HEK293 (cell line): ENCODE measurements around the gene JAZF1.

Source experiments
- CTCF ChIA-PET: fragments of 350-600 bp; formaldehyde crosslinking; extraction: SDS; loops from one replicate; lab custom pipeline; 2021; ENCODE audit warnings: antibody characterized with exemption; lab: Yijun Ruan, JAX
- POLR2A ChIA-PET: fragments of 300-600 bp; formaldehyde crosslinking; extraction: SDS; loops from one replicate; lab custom pipeline; 2020; ENCODE audit warnings: antibody characterized with exemption, inconsistent platforms; lab: Yijun Ruan, JAX
- H3K27ac ChIP-seq: fragments of 200-500 bp; sonication (Bioruptor generic); 2 replicates; pipeline ENCODE4 v1.5.1; 2014; ENCODE audit warnings: low read depth, low read length, control low read depth, inconsistent platforms; ENCODE audit errors: extremely low read depth
- H3K36me3 ChIP-seq, 2 experiments: fragments of 200-500 bp in 1 of 2; sonication (Bioruptor generic) in 1 of 2; 1 replicate in 1 of 2; 2 replicates in 1 of 2; pipeline ENCODE4 v1.5.1; 2014 to 2017; ENCODE audit warnings: inconsistent platforms in 2 of 2, low read length in 2 of 2; ENCODE audit not compliant: control insufficient read depth in 2 of 2, insufficient read depth in 1 of 2
- H3K4me1 ChIP-seq: fragments of 200-500 bp; sonication (Bioruptor generic); 2 replicates; pipeline ENCODE4 v1.5.1; 2014; ENCODE audit warnings: mild to moderate bottlenecking, low read length, inconsistent platforms; ENCODE audit not compliant: control insufficient read depth, insufficient read depth
- H3K4me3 ChIP-seq: 2 replicates; pipeline ENCODE4 v1.5.1; 2011; ENCODE audit warnings: low read depth, mild to moderate bottlenecking, control low read depth, low read length, moderate library complexity
- H3K9me3 ChIP-seq: fragments of 200-500 bp; sonication (Bioruptor generic); 2 replicates; pipeline ENCODE4 v1.5.1; 2014; ENCODE audit warnings: low read depth, low read length, inconsistent platforms; ENCODE audit not compliant: control insufficient read depth, insufficient read depth
- GLIS2 ChIP-seq: fragments of 450-650 bp; formaldehyde crosslinking; IDR thresholded peaks from 2 replicates; pipeline ENCODE4 v1.5.1; 2016; ENCODE audit warnings: missing biosample characterization, missing genetic modification characterization
- PRDM2 ChIP-seq: fragments of 450-650 bp; formaldehyde crosslinking; IDR thresholded peaks from 2 replicates; pipeline ENCODE4 v1.5.1; 2016; ENCODE audit warnings: missing biosample characterization, missing genetic modification characterization, borderline replicate concordance
- WT1 ChIP-seq: fragments of 450-650 bp; formaldehyde crosslinking; IDR thresholded peaks from 2 replicates; pipeline ENCODE4 v1.5.1; 2016; ENCODE audit warnings: missing biosample characterization, missing genetic modification characterization
- ZBTB11 ChIP-seq: fragments of 450-650 bp; formaldehyde crosslinking; conservative IDR thresholded peaks from 2 replicates; pipeline ENCODE4 v1.5.1; 2016; ENCODE audit warnings: low read depth, missing biosample characterization, missing genetic modification characterization
- ZBTB44 ChIP-seq: fragments of 450-650 bp; IDR thresholded peaks from 2 replicates; pipeline ENCODE4 v1.5.1; 2018; ENCODE audit warnings: missing biosample characterization, mild to moderate bottlenecking, missing genetic modification characterization
- ZNF155 ChIP-seq: fragments of 450-650 bp; formaldehyde crosslinking; IDR thresholded peaks from 2 replicates; pipeline ENCODE4 v1.5.1; 2016; ENCODE audit warnings: missing biosample characterization, missing genetic modification characterization
- ZNF19 ChIP-seq: fragments of 450-650 bp; formaldehyde crosslinking; IDR thresholded peaks from 2 replicates; pipeline ENCODE4; 2016; ENCODE audit warnings: missing biosample characterization, missing genetic modification characterization, low read depth
- ZNF23 ChIP-seq: fragments of 450-650 bp; formaldehyde crosslinking; IDR thresholded peaks from 2 replicates; pipeline ENCODE4 v1.5.1; 2016; ENCODE audit warnings: missing biosample characterization, missing genetic modification characterization, borderline replicate concordance
- ZNF350 ChIP-seq: fragments of 450-650 bp; formaldehyde crosslinking; IDR thresholded peaks from 2 replicates; pipeline ENCODE4 v1.5.0; 2017; ENCODE audit warnings: missing biosample characterization, mild to moderate bottlenecking, missing genetic modification characterization
- ZNF362 ChIP-seq: fragments of 450-650 bp; formaldehyde crosslinking; IDR thresholded peaks from 2 replicates; pipeline ENCODE4 v1.5.1; 2016; ENCODE audit warnings: missing biosample characterization, missing genetic modification characterization
- ZNF580 ChIP-seq: fragments of 450-650 bp; formaldehyde crosslinking; IDR thresholded peaks from 2 replicates; pipeline ENCODE4 v1.5.1; 2016; ENCODE audit warnings: missing biosample characterization, missing genetic modification characterization
- ZNF621 ChIP-seq: fragments of 450-650 bp; formaldehyde crosslinking; IDR thresholded peaks from 2 replicates; pipeline ENCODE4 v1.5.1; 2017; ENCODE audit warnings: missing biosample characterization, missing genetic modification characterization
- ZNF639 ChIP-seq: fragments of 450-650 bp; formaldehyde crosslinking; IDR thresholded peaks from 2 replicates; pipeline ENCODE4 v1.5.1; 2016; ENCODE audit warnings: missing biosample characterization, missing genetic modification characterization
- ZNF704 ChIP-seq: fragments of 450-650 bp; formaldehyde crosslinking; IDR thresholded peaks from 2 replicates; pipeline ENCODE4 v1.5.1; 2016; ENCODE audit warnings: missing biosample characterization, missing genetic modification characterization
- ZNF768 ChIP-seq: fragments of 450-650 bp; formaldehyde crosslinking; IDR thresholded peaks from 2 replicates; pipeline ENCODE4 v1.5.1; 2018; ENCODE audit warnings: missing biosample characterization, mild to moderate bottlenecking, missing genetic modification characterization

JAZF1 gene

GRCh38 chr7:28144266-28144665 is 36.3 kb downstream of the JAZF1 start (continued):
- TF ChIP-seq ZNF350 (tag by site-specific recombination) (no peak), WT1 (tag by site-specific recombination) (no peak), ZNF704 (tag by site-specific recombination) (no peak)

- TF ChIP-seq ZNF362 (tag by site-specific recombination) = no peak
- TF ChIP-seq ZNF19 (tag by site-specific recombination) = no peak
- TF ChIP-seq ZNF621 (tag by site-specific recombination) = no peak
- TF ChIP-seq PRDM2 = no peak
- TF ChIP-seq ZNF768 = no peak
- no peak for TF ChIP-seq ZNF580 (tag by site-specific recombination)
- no peak for TF ChIP-seq ZBTB11 (tag by site-specific recombination)
- no peak for TF ChIP-seq ZNF350 (tag by site-specific recombination)
- TF ChIP-seq ZNF639 (tag by site-specific recombination) = no peak
- no peak for TF ChIP-seq ZNF23 (tag by site-specific recombination)
- no peak for TF ChIP-seq GLIS2 (tag by site-specific recombination)
- no peak for TF ChIP-seq ZBTB44 (tag by site-specific recombination)
- no peak for TF ChIP-seq ZNF155 (tag by site-specific recombination)
- Histone ChIP-seq H3K9me3 (no peaks in the 10 kb centered on the region), H3K4me1 (no peaks in the 10 kb centered on the region), H3K36me3 (no peaks in the 10 kb centered on the region), H3K27ac (no peak overlapping the region), H3K4me3 (no peak overlapping the region)
- ChIA-PET POLR2A (no interaction called here), CTCF (interaction anchor here (0.9 kb wide), 1 partner anchor 40 kb away, joined by 3 read pairs; no protein-coding TSS in a partner anchor)
Measured at GRCh38 chr7:28142650-28143049, 37.9 kb downstream of the JAZF1 start.
